NCI-H1048 (cell line): ENCODE measurements around the gene TMEM51.

Source experiments
- DNase-seq: peaks from one replicate; lab custom pipeline; 2025; lab: John Stamatoyannopoulos, UW

The TMEM51 gene

DNA sequence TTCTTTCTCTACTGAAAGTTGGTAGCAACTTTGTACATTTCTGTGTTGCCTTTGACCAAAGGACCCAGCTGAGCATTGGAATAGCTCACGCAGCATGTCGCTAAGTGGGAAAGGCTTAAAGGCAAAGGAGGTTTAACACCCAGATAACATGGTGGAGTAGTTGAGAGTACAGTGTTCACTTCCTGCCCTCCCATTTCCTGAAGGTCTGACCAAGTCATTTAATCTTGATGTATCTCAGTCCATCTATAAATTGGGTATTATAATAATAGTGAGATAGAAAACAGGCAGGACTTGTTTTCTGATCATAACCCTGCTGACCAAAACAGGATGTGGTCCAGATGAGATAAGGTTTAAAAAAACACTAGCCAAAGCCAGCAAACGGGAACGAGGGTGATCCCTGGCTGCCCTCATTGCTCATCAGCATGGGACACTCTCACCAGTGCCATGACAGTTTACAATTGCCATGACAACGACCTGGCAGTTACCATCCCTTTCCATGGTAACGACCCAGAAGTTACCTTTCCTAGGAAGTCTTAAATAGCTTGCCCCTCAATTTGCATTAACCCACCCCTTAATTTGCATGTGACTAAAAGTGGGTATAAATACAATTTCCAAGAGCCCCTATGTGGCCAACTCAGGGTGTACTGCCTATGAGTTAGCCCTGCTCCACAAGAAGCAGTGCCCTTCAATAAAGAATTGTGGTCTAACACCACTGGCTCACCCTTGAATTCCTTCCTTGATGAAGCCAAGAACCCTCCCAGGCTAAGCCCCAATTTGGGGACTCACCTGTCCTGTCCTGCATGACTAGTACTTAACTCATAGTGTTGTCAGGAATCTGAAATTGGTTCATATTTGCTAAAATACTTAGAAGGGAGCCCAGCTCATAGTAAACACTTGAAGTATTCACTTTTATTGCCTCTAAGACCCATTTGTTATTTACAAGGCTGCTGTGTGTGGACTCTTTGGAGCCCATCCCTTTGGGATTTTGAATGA, 65.0 kb downstream of the TMEM51 start:
- no peak for DNase-seq

DNA sequence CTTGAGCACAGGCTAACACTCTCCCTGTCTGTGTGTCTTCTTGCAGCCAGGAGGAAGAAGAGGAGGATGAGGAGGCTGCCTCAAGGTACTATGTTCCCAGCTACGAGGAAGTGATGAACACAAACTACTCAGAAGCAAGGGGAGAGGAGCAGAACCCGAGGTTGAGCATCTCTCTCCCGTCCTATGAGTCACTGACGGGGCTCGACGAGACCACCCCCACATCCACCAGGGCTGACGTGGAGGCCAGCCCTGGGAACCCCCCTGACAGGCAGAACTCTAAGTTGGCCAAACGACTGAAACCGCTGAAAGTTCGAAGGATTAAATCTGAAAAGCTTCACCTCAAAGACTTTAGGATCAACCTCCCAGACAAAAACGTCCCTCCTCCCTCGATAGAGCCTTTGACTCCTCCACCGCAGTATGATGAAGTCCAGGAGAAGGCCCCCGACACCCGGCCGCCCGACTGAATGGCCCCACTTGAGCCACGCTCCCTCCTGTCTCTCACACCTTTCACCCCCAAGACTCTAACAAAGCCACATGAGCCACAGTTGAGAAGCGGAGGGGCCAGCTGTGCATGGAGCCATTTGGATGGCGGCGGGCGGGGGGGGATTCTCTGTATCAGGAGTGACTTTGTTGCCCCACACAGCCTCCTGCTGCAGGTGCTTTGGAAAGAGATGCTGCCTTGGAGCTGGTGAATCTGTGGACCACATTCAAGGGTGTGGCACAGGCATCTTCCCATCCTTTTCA, 65.9 kb downstream of the TMEM51 start:
- DNase-seq: no peak

DNA sequence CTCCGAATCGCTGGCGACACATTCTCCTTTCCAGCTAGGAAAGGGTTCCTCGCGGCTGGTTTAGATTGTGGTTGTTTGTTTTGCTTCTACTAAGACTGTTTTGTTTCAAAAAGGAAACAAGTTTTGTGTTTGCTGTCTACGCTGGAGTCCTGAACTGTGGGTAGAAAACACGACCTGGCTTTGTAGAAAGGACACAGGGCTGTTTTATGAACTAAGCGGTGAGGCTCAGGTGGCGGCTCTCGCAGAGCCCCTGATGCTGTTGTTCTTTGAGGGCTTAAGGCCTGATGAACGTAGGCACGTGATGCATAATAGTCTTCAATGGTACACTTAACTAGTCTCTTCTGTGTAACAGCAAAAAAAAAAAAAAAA, 66.5 kb downstream of the TMEM51 start:
- no peak for DNase-seq

DNA sequence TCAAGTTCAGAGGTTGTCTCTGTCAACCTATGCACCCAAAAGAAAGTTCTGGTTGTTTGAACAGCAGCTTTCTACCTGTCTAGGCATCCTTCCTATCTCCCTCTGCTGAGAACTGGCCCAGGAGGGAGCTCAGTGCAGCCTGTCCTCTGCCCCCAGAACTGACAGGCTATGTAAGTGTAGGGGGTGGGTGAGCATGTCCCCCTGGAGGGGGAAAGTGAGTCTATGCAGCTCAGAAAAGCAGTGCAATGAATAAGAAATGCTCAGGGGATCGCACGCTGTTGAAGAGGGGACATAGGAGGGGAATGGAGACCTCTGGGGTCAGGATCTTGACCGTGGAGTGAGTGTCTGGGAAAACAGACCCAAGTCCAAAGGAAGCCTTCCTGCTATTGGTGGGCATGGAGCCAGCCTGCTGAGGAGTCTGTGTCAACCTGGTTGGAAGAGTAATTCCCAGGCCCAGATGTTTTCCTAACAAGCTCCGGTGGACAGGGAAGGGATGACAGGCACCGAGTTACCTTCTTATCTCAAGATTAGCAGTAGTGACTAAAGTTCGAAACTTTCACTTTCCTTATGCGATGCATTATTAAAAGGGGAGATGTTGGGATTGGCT, 67.4 kb downstream of the TMEM51 start:
- DNase-seq: no peak

DNA sequence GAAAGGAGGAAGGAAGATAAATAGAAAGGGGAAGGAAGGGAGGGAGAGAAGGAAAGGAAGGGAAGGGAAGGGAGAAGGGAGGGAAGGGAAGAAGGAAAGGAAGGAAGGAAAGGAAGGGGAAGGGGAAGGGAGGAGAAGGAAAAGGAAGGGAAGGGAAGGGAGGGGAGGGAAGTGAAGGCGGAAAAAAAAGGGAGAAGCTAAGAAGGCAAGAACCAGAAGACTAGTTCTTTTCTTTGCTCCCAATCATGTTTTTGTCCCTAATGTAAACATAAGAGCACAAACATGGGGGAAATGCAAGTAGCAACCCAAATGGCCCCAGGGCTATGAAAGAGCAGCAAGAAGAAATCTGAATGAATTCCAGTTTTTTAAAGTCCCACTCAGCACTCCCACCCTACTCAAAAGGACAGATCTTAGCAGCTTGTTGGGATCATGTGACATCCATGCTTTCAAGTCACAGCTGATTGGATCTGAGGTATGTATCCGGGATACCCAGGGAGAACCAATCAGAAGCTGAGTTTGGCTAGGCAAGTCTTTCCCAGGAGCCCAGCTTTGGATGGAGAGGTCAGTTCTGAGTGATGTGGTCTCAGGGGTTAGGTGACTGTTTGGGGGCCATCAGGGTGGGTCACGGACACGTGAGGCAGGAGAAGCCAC, 69.2 kb downstream of the TMEM51 start:
- DNase-seq: no peak

DNA sequence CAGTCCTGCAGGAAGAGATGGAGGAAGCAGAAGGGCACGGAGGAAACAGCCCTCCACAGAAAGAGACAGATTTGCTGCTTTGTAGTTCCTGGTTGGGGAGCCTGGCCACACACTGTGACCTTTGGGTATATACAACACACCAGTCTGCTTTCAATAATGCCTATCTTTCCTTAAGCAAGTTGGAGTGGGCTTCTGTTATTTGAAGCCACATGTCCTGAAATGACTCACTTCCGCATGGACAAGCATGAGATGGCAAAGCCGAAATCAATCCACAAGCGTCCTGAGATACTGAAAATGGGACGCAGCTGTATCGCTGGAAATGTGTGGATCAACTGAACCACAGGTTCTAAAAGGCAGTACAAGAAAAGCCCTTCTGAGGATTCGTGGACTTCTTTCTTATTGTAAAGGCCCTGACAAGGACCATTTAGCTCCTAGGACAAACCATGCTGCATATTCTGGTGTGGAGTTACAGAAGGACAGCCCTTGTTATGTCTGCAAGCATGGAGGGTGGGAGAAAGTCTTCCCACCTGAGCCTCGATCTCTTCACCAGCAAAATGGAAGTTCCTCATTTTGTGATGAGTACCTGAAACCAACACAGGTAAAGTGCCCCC, 70.8 kb downstream of the TMEM51 start:
- DNase-seq: no peak

DNA sequence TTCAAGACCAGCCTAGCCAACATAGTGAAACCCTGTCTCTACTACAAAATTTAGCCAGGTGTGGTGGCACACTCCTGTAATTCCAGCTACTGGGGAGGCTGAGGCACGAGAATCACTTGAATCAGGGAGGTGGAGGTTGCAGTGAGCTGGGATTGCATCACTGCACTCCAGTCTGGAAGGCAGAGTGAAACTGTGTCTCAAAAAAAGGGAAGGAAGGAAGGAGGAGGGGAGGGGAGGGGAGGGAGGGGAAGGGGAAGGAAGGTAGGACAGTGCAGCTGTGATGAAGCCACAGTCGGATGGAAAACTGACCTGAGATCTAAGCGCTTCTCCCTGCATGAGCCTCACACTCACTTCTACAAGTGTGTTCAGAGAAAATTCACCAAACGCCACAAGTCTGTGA, 71.4 kb downstream of the TMEM51 start:
- no peak for DNase-seq

DNA sequence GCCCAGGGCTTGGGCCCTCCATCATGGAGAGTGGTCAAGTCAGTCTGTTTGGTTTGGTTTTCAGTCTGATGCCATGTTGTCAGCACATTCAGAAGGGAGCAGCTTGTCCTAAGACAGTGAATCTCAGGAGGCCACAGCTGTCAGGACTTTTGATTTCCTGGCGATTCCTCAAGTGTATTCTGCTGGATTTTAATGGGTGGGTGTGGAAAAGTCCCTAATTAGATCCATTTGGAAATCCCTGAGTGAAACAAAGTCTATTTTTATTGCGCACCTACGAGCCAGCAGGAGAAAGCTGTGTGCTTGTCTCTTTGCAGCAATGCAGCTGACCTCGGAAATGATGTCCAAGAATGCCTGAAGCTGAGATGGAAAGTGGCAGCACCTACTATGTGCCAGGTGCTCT, 71.9 kb downstream of the TMEM51 start:
- no peak for DNase-seq

DNA sequence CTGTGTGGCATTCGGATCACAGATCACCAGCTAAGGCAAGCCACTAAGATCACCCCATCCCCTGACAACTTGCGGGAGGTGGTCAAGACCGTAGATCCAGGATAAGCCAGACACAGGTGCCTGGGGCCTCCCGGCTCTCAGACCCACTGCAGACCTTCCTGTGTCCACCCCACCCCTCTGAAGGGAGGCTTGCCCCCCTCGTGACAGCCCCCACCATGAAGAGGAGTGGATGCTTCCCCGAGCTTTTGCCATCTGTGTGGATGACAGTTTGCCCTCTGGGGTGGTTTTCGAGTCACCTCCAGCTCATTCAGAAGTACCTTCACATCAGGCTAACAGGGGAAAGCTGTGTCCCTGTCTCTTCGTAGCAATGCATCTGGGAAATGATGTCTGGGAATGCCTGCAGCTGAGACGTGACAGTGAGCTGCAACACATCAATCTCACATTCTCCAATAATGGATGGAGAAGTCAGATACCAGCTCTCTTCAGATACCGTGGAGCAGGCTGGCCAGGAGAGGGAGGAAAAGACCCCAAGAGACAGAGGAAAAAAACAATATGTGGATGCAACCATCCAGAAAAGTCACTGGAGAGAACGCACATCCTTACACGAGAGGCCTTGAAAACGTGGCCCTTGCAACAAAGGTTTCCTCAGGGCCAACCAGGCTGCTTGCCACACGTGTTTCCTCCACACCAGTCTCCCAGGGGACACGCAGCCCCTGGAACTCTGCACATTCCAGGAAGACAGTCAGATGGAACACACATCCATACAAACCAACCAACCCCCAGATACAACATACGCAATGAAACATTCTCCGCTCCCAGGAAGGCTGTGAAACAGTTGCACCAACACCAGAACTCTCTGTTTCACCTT, 73.1 kb downstream of the TMEM51 start:
- DNase-seq: no peak

DNA sequence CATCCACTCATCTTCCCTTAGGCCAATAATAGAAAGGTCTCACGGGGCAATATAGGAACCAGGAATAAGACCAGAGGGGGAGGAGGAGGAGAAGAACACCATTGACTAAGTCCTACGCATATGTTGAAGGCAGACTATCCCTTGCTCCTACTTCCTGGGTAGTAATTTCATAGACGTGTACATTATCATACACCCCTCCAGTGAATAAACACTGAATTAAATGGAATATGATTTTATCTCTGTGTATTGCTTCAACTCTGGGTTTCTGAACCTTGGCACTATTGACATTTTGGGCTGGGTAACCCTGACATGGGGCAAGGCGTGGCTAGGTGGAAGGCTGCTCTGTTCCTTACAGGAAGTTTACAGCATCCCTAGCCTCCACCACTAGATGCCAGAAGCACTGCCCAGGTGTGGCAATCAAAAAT, 76.2 kb downstream of the TMEM51 start:
- DNase-seq: no peak

DNA sequence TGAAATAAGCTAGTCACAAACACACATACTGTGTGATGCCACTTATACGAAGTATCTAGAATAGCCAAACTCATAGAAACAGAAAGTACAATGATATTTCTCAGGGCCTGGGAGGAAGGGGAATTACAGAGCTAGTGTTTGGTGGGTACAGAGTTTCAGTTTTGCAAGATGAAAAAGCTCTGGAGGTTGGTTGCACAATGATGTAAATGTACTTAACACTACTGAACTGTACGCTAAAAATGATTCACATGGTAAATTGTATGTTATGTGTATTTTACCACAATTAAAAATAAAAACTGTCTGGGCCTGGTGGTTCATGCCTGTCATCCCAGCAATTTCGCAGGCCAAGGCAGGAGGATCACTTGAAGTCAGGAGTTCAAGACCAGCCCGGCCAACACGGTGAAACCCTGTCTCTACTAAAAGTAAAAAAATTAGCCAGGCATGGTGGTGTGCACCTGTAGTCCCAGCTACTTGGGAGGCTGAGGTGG, 78.2 kb downstream of the TMEM51 start:
- no peak for DNase-seq

DNA sequence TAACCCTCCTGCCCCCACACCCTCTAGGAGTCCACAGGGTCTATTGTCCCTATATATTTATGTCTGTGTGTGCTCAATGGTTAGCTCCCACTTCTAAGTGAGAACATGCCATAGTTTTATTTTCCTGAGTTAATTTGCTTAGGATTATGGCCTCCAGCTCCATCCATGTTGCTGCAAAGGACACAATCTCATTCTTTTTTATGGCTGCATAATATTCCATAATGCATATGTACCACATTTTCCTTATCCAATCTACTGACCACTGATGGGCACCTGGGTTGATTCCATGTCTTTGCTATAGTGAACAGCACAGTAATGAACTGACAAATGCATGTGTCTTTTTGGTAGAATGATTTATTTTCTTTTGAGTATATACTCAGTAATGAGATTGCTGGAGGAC, 80.1 kb downstream of the TMEM51 start:
- DNase-seq: no peak

DNA sequence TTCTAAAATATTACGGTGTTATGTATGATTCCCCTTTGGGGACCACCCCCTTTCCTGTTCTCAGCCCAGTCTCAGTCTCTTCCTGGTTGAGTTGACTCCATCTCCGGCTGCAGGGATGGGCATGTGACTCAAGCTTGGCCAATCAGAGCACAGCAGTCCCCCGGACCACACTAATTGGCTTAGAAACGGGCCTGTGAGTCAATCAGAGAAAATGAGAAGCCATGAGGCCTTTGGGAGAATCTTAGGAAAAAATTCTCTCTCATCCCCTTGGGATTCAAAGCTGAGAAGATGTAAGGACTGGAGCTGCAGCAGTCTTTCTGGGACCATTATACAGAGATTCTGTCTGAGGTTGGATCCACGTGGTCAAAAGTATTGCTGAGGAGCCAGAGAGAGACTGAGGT, 82.8 kb downstream of the TMEM51 start:
- no peak for DNase-seq

DNA sequence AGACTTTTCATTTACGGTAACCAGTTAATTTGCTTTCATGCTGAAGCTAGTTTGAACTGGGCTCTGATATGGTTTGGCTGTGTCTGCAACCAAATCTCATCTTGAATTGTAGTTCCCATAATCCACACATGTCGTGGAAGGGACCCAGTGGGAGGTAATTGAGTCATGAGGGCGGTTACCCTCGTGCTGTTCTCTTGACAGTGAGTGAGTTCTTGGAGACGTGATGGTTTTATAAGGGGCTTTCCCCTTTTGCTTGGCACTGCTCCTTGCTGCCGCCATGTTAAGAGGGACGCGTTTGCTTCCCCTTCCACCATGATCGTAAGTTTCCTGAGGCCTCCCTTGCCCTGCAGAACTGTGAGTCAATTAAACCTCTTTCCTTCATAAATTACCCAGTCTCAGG, 83.2 kb downstream of the TMEM51 start:
- no peak for DNase-seq

DNA sequence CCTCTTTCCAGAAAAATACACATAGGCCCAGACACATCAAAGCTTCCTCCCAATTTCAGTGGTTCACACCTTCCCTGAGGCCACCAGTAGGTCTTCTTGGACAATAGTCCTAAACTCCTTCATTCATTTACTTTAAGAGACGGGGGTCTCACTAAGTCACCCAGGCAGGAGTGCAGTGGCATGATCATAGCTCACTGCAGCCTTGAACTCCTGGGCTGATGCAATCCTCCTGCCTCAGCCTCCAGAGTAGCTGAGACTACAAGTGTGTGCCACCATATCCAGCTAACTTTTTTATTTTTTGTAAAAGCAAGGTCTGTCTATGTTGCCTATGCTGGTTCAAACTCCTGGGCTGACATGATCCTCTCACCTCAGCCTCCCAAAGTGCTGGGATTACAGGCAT, 85.2 kb downstream of the TMEM51 start:
- DNase-seq: no peak

DNA sequence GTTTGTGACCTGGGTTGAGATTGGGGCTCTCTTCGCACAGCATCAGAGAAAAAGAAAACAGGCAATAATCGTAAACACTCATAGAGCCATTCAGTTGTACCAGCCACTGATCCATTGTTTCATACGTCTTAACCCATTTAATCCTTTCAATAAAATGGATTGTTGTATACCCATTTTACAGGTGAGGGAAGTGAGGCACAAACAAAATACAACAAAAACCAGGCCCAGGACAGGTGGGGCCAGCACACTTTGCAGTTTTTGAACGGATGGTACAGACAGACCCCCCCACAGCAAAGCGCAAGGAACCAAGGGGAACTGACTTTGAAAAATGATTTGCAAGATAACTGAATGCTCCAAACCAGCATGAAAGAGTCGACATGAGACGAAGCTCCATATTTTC, 89.2 kb downstream of the TMEM51 start:
- no peak for DNase-seq

DNA sequence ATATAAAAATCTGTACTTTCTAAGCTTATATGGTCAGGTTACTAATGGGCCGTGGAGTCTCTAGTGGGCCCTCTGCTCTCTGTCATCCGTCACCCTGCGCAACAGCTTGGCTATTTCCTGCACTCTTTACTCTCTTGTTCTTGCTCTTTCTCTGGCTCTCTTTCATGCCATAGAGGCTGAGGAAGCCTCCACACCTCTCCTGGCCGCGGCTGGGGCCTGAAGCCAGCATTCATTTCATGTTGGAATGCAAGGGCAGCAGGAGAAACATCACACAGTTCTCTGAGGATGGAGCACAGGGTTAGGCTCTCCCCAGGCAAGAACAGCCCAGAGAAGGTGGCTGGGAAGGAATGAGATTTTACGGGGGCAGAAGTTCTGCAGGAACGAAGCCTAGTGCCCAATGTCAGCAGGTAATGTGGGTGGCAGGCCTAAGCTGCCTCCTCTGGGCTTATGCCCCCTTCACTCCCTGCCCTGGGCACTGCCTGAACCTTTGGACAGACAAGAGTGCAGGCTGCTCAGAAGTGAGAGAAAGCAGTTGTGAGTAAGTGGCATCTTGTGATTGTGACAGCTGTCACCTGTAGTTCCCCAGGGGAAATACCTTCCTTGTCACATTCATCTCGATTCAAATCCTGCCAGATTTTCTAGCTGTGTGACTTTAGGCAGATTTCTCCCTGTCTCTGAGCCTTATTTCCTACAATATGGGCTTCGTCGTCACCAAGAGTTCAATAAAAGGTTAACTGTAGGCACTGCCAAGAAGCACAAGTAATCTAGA, 89.9 kb downstream of the TMEM51 start:
- no peak for DNase-seq

DNA sequence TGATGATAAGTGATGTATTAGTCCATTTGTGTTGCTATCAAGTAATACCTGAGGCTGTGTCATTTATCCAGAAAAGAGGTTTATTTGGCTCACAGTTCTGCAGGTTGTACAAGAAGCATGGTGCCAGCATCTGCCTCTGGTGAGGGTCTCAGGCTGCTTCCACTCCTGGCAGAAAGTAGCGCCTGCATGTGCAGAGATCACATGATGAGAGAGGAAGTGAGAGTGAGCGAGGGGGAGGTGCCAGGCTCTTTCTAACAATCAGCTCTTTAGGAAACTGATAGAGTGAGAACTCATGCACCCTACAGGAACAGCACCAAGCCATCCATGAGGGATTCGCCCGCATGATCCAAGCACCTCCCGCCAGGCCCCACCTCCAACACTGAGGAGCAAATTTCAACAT, 91.3 kb downstream of the TMEM51 start:
- DNase-seq: no peak

DNA sequence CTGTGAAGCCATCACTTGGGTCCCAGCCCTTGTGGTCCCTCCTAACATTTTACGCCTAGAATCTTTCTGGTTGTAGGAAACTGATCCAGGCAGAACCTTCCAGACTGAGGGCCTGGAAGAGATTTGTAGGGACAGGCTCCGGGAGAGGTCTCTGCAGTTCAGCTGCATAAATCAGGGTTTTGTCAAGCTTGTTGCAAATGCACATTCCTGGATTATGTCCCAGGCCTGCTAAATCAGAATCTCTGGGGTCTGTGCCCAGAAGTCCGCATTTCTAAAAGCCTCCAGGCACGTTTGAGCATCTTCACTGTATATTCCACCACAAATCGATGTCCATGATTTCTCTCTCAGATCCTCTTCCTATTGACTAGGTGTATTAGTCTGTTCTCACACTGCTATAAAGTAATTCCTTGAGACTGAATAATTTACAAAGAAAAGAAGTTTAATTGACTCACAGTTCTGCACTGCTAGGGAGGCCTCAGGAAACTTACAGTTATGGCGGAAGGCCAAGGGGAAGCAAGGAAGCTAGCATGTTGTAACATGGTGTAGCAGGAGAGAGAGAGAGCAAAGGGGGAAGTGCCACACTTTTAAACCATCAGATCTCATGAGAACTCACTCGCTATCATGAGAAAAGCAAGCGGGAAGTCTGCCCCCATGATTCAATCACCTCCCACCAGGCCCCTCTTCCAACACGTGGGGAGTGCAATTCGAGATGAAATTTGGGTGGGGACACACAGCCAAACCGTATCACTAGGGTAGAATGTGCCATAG, 92.2 kb downstream of the TMEM51 start:
- no peak for DNase-seq
